ENCODE data around the gene TRIM10. TPM values are rescaled to one million over a fixed set of nuclear protein-coding genes. Genes with fewer than 3 reads are reported as not detected.

Gene TRIM10
- total and polyA plus RNA-seq, 2 donors (not counting 1 experiment from before 2014, with no cell fraction given): not detected

GRCh38 chr6:30116724-30117123 is 44.3 kb downstream of the TRIM10 start:
- Mint-ChIP-seq H3K4me3 (no peak overlapping the region), H3K4me1 (no peaks in the 10 kb centered on the region), H3K27ac (no peak overlapping the region), H3K9me3 (ENCODE audit: insufficient read depth) (no peaks in the 10 kb centered on the region), H3K27me3 (peaks cover 50% of the 10 kb centered on the region)
- H3K9me3 ChIP-seq (ENCODE audit: control extremely low read depth in 1 of 3, control insufficient read depth in 2 of 3, insufficient read depth in 1 of 3, low read length in 2 of 3): no peaks in the 10 kb centered on the region
- 94% methylated on average over 3 of the region's 6 CpGs for WGBS (ENCODE audit: insufficient coverage)
- ChIA-PET CTCF (interaction anchor here (1.1 kb wide), 1 partner anchor 15 kb away, joined by 8 read pairs; no protein-coding TSS in a partner anchor), POLR2A (interaction anchor here (0.7 kb wide), 1 partner anchor 501 kb away, joined by 3 read pairs; the partner anchor contains the start of gene MRPS18B)
- no peak overlapping the region for H3K4me3 ChIP-seq (ENCODE audit: control extremely low read depth in 1 of 5, extremely low read depth in 1 of 5, insufficient read depth in 1 of 5, low read depth in 2 of 5, low read length in 4 of 5)
- no peak overlapping the region for H3K9ac ChIP-seq (ENCODE audit: low read length)
- peaks cover 0 to 7% of the 10 kb centered on the region in 2 donors for H3K4me1 ChIP-seq (ENCODE audit: control insufficient read depth in 2 of 2, insufficient read depth in 2 of 2, low read length in 2 of 2)
- no peak for DNase-seq
- no peak overlapping the region for H2AFZ ChIP-seq (ENCODE audit: insufficient read depth, low read depth, low read length, poor library complexity, severe bottlenecking)
- H3K4me2 ChIP-seq (replicated peaks; ENCODE audit: low read depth, low read length, poor library complexity, severe bottlenecking): no peak overlapping the region
- no peaks in the 10 kb centered on the region for H3K36me3 ChIP-seq (replicated peaks in 1 of 2; ENCODE audit: control extremely low read depth in 1 of 2, control insufficient read depth in 1 of 2, extremely low read depth in 1 of 2, insufficient read depth in 2 of 2, low read length in 1 of 2)
- H4K20me1 ChIP-seq (ENCODE audit: control insufficient read depth, insufficient read depth, low read length, poor library complexity, severe bottlenecking): no peaks in the 10 kb centered on the region
- H3K79me2 ChIP-seq (ENCODE audit: control insufficient read depth, insufficient read depth, low read length): no peaks in the 10 kb centered on the region
- TF ChIP-seq, protein P1, sequence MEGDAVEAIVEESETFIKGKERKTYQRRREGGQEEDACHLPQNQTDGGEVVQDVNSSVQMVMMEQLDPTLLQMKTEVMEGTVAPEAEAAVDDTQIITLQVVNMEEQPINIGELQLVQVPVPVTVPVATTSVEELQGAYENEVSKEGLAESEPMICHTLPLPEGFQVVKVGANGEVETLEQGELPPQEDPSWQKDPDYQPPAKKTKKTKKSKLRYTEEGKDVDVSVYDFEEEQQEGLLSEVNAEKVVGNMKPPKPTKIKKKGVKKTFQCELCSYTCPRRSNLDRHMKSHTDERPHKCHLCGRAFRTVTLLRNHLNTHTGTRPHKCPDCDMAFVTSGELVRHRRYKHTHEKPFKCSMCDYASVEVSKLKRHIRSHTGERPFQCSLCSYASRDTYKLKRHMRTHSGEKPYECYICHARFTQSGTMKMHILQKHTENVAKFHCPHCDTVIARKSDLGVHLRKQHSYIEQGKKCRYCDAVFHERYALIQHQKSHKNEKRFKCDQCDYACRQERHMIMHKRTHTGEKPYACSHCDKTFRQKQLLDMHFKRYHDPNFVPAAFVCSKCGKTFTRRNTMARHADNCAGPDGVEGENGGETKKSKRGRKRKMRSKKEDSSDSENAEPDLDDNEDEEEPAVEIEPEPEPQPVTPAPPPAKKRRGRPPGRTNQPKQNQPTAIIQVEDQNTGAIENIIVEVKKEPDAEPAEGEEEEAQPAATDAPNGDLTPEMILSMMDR (IDR thresholded peaks at IDR 0.05): peak; percentile 66
- no peak for TF ChIP-seq EZH2 (IDR thresholded peaks at IDR 0.05; ENCODE audit: borderline replicate concordance, insufficient read depth, low read depth, low read length, poor library complexity, severe bottlenecking)
- no peak for ATAC-seq (ENCODE audit: low read depth)
- H3K27ac ChIP-seq (ENCODE audit: low read length in 2 of 2): no peak overlapping the region
- intact Hi-C loops (cut with micrococcal nuclease): no loop called here
- H3K27me3 ChIP-seq (replicated peaks in 1 of 4; ENCODE audit: control extremely low read depth in 1 of 4, control insufficient read depth in 3 of 4, insufficient read depth in 4 of 4, low read length in 3 of 4): peaks cover 0 to 9% (median 5%) of the 10 kb centered on the region in 4 experiments

GRCh38 chr6:30113841-30114240 is 47.2 kb downstream of the TRIM10 start:
- H3K9ac ChIP-seq (ENCODE audit: low read length): no peak overlapping the region
- H2AFZ ChIP-seq (ENCODE audit: insufficient read depth, low read depth, low read length, poor library complexity, severe bottlenecking): no peak overlapping the region
- no peaks in the 10 kb centered on the region for H3K9me3 ChIP-seq (ENCODE audit: control extremely low read depth in 1 of 3, control insufficient read depth in 2 of 3, insufficient read depth in 1 of 3, low read length in 2 of 3)
- peaks cover 0 to 7% of the 10 kb centered on the region in 2 donors for H3K4me1 ChIP-seq (ENCODE audit: control insufficient read depth in 2 of 2, insufficient read depth in 2 of 2, low read length in 2 of 2)
- H3K27ac Mint-ChIP-seq: no peak overlapping the region
- H3K4me3 ChIP-seq (ENCODE audit: control extremely low read depth in 1 of 5, extremely low read depth in 1 of 5, insufficient read depth in 1 of 5, low read depth in 2 of 5, low read length in 4 of 5): no peak overlapping the region
- no peaks in the 10 kb centered on the region for H4K20me1 ChIP-seq (ENCODE audit: control insufficient read depth, insufficient read depth, low read length, poor library complexity, severe bottlenecking)
- TF ChIP-seq, protein P1 (IDR thresholded peaks at IDR 0.05): no peak
- no peak for TF ChIP-seq EZH2 (IDR thresholded peaks at IDR 0.05; ENCODE audit: borderline replicate concordance, insufficient read depth, low read depth, low read length, poor library complexity, severe bottlenecking)
- H3K27me3 ChIP-seq (replicated peaks in 1 of 4; ENCODE audit: control extremely low read depth in 1 of 4, control insufficient read depth in 3 of 4, insufficient read depth in 4 of 4, low read length in 3 of 4): peaks cover 0 to 19% (median 11%) of the 10 kb centered on the region in 4 experiments
- no peaks in the 10 kb centered on the region for H3K36me3 ChIP-seq (replicated peaks in 1 of 2; ENCODE audit: control extremely low read depth in 1 of 2, control insufficient read depth in 1 of 2, extremely low read depth in 1 of 2, insufficient read depth in 2 of 2, low read length in 1 of 2)
- no peaks in the 10 kb centered on the region for H3K4me1 Mint-ChIP-seq
- H3K79me2 ChIP-seq (ENCODE audit: control insufficient read depth, insufficient read depth, low read length): no peaks in the 10 kb centered on the region
- H3K9me3 Mint-ChIP-seq (ENCODE audit: insufficient read depth): no peaks in the 10 kb centered on the region
- ChIA-PET CTCF (interaction anchor here (1.2 kb wide), 1 partner anchor 266 kb away, joined by 3 read pairs; no protein-coding TSS in a partner anchor), POLR2A (no interaction called here)
- intact Hi-C loops (cut with micrococcal nuclease): no loop called here
- no CpG with 5 or more reads among the region's 1 CpG for whole genome bisulfite sequencing (ENCODE audit: insufficient coverage)
- ATAC-seq (ENCODE audit: low read depth) (no peak), DNase-seq (no peak)
- no peak overlapping the region for H3K4me2 ChIP-seq (replicated peaks; ENCODE audit: low read depth, low read length, poor library complexity, severe bottlenecking)
- H3K27ac ChIP-seq (ENCODE audit: low read length in 2 of 2): no peak overlapping the region
- no peak overlapping the region for H3K4me3 Mint-ChIP-seq
- peaks cover 46% of the 10 kb centered on the region for H3K27me3 Mint-ChIP-seq

All from B cell (primary cell).